Esophagus squamous epithelium (tissue), 4 donors: ENCODE data around the gene MRPS6.

Source experiments
- POLR2A ChIP-seq, 4 donors: fragments of 450-650 bp; IDR thresholded peaks; one replicate each; pipeline ENCODE4 v1.6.1; 2017; ENCODE audit warnings: antibody characterized with exemption in 4 of 4, mild to moderate bottlenecking in 4 of 4, moderate library complexity in 3 of 4
- TF ChIP-seq, protein P1 (sequence below), 6 experiments: fragments of 450-650 bp in 4 of 6; fragments of 200-600 bp in 2 of 6; sonication (generic) in 2 of 6; IDR thresholded peaks; one replicate each; pipeline ENCODE4 v1.5.1; 2016 to 2019; ENCODE audit warnings: antibody characterized with exemption in 6 of 6, mild to moderate bottlenecking in 4 of 6, moderate library complexity in 4 of 6

DNA sequence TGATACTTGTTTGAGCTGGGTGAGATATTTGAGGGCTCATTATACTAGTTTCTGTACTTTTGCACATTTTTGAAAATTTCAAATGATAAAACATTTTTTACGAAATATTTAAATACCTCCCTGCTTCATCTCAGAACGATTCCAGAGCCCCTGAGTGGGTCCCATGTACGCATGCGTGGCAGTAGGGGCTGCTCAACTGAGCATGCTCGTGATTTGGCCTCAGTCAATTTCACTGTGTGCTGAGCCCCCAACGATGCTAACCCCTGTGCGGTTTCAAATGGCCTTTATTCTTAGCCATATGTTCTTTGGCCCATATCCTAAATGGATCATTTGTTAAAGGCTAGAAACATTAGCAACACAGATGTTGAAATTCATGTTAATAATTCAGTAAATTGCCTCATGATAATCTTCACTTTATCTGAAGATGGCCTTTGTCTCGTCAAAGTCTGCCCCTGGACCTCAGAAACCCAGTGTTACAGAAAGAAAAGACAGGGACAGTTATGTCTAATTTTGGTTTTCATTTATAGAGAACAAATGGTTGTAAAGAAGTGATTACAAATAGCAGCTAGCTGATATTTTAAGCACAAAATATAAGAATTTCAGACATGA, 108.2 kb downstream of the MRPS6 start:
- TF ChIP-seq POLR2A (IDR thresholded peaks at IDR 0.05), result no peak
- TF ChIP-seq, protein P1, sequence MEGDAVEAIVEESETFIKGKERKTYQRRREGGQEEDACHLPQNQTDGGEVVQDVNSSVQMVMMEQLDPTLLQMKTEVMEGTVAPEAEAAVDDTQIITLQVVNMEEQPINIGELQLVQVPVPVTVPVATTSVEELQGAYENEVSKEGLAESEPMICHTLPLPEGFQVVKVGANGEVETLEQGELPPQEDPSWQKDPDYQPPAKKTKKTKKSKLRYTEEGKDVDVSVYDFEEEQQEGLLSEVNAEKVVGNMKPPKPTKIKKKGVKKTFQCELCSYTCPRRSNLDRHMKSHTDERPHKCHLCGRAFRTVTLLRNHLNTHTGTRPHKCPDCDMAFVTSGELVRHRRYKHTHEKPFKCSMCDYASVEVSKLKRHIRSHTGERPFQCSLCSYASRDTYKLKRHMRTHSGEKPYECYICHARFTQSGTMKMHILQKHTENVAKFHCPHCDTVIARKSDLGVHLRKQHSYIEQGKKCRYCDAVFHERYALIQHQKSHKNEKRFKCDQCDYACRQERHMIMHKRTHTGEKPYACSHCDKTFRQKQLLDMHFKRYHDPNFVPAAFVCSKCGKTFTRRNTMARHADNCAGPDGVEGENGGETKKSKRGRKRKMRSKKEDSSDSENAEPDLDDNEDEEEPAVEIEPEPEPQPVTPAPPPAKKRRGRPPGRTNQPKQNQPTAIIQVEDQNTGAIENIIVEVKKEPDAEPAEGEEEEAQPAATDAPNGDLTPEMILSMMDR (IDR thresholded peaks at IDR 0.05), result no peak
